Body of pancreas (tissue), 4 donors: ENCODE results near the gene SLC25A21. TPM values are rescaled to one million over a fixed set of nuclear protein-coding genes. Genes with fewer than 3 reads are reported as not detected.

ENCODE experiments used
- ATAC-seq: fragments of 150-250 bp; one replicate; pipeline ENCODE4 v1.9.1; 2016
- DNase-seq, 4 donors: peaks; one replicate each; pipeline ENCODE4 v3.0.0-alpha.2; 2019
- H3K27ac ChIP-seq, 4 donors: fragments of 200-600 bp; sonication (generic); 1 replicate in 3 of 4; 2 replicates in 1 of 4; pipeline versions ENCODE4 v1.5.1 to v1.6.1; 2016 to 2019; ENCODE audit warnings: mild to moderate bottlenecking in 1 of 4, mixed read lengths in 1 of 4, moderate library complexity in 1 of 4
- H3K27me3 ChIP-seq, 2 donors: fragments of 200-600 bp; sonication (generic); one replicate each; pipeline ENCODE4 v1.6.0; 2016; ENCODE audit warnings: mild to moderate bottlenecking in 1 of 2
- H3K36me3 ChIP-seq, 2 donors: fragments of 200-600 bp; sonication (generic); replicated peaks in 1 of 2; 2 replicates each; pipeline ENCODE4 v1.5.1; 2016; ENCODE audit warnings: low read depth in 2 of 2; ENCODE audit not compliant: insufficient read depth in 1 of 2
- H3K4me1 ChIP-seq: fragments of 200-600 bp; sonication (generic); one replicate; pipeline ENCODE4 v1.6.0; 2016
- H3K4me3 ChIP-seq, 2 donors: fragments of 200-600 bp; sonication (generic); 1 replicate in 1 of 2; 2 replicates in 1 of 2; pipeline ENCODE4 v1.5.1; 2016 to 2019
- H3K9me3 ChIP-seq, 3 donors: fragments of 200-600 bp; sonication (generic); 1 replicate in 2 of 3; 2 replicates in 1 of 3; pipeline ENCODE4 v1.5.1; 2016
- POLR2A ChIP-seq, 3 donors: fragments of 450-650 bp; IDR thresholded peaks; one replicate each; pipeline ENCODE4 v1.6.1; 2016; ENCODE audit warnings: antibody characterized with exemption in 3 of 3, mild to moderate bottlenecking in 2 of 3
- WGBS, 2 donors: methylation state at CpG; one replicate each; pipeline ENCODE4 v1.1.5; 2017; 5-methylcytosine and 5-hydroxymethylcytosine counted together
- intact Hi-C: fragments of 100-400 bp; cut with DNase I; formaldehyde crosslinking; loops from one replicate; pipeline ENCODE4 v1.15.1; 2023
- total RNA-seq, 2 donors: library from RNA; depleted of rRNA; stranded (reverse); fragments of >200 nt; gene quantifications; one replicate each; pipeline ENCODE4 v1.1.0, GENCODE V29; 2016
- TF ChIP-seq, protein P1 (sequence below), 7 experiments: fragments of 450-650 bp in 4 of 7; fragments of 200-600 bp in 3 of 7; sonication (generic) in 3 of 7; IDR thresholded peaks; one replicate each; pipeline ENCODE4 v1.5.1; 2016 to 2019; ENCODE audit warnings: antibody characterized with exemption in 7 of 7

The SLC25A21 gene
- total RNA-seq, 2 donors from 2014 or later = not detected

DNA sequence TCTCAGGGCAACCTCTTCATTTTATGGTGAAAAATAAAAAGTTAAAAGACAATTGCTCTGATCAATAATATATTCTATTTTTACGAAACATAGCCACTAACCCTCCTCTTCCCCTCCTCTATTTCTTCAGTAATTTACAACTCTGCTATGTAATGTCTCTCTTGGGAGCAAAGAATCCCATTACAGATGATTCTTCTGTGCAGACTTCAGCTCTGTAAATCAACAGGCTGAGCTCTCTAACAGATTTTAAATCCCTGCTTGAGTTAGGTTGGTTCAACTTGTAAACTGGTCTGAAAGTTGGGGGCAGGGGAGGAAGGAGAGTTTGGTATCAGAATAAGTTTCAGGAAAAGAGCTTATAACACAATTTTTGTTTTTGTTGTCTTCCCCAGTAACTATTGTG lies 151.0 kb downstream of the SLC25A21 start:
- no peak for DNase-seq
- Histone ChIP-seq H3K4me3 (no peak overlapping the region), H3K27me3 (no peaks in the 10 kb centered on the region), H3K9me3 (no peaks in the 10 kb centered on the region), H3K27ac (no peak overlapping the region), H3K4me1 (no peaks in the 10 kb centered on the region), H3K36me3 (no peaks in the 10 kb centered on the region)
- no peak for TF ChIP-seq POLR2A (IDR thresholded peaks at IDR 0.05)
- TF ChIP-seq, protein P1, sequence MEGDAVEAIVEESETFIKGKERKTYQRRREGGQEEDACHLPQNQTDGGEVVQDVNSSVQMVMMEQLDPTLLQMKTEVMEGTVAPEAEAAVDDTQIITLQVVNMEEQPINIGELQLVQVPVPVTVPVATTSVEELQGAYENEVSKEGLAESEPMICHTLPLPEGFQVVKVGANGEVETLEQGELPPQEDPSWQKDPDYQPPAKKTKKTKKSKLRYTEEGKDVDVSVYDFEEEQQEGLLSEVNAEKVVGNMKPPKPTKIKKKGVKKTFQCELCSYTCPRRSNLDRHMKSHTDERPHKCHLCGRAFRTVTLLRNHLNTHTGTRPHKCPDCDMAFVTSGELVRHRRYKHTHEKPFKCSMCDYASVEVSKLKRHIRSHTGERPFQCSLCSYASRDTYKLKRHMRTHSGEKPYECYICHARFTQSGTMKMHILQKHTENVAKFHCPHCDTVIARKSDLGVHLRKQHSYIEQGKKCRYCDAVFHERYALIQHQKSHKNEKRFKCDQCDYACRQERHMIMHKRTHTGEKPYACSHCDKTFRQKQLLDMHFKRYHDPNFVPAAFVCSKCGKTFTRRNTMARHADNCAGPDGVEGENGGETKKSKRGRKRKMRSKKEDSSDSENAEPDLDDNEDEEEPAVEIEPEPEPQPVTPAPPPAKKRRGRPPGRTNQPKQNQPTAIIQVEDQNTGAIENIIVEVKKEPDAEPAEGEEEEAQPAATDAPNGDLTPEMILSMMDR (IDR thresholded peaks at IDR 0.05) = no peak
- ATAC-seq = no peak
- WGBS, 2 donors = 86 to 100% methylated on average over 1 of the region's 1 CpG
- intact Hi-C loops = no loop called here

DNA sequence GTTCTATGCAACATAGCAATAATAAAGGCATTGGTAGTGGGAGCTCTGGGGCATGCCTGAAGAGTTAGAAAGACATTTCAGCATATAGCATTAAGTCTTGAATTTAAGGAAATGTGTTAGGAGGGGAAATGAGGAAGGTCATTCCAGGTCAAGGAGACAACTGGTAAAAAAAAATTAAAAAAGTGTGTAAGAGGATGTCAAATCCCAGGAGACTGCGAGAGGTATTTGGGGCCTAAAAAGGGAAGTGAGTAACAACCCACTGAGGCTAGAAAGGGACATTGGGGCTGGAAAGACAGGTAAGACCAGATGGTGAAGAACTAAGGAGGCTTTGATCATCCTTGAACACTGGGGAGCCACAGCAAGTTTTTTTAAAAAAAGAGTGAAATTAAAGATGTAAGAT lies 152.9 kb downstream of the SLC25A21 start:
- no peak for TF ChIP-seq POLR2A (IDR thresholded peaks at IDR 0.05)
- 64 to 74% methylated on average over 1 of the region's 1 CpG for WGBS, 2 donors
- Histone ChIP-seq H3K4me3 (no peak overlapping the region), H3K27me3 (no peaks in the 10 kb centered on the region), H3K4me1 (no peaks in the 10 kb centered on the region), H3K36me3 (no peaks in the 10 kb centered on the region), H3K9me3 (no peaks in the 10 kb centered on the region), H3K27ac (no peak overlapping the region)
- DNase-seq (no peak), ATAC-seq (no peak)
- intact Hi-C loops = no loop called here

DNA sequence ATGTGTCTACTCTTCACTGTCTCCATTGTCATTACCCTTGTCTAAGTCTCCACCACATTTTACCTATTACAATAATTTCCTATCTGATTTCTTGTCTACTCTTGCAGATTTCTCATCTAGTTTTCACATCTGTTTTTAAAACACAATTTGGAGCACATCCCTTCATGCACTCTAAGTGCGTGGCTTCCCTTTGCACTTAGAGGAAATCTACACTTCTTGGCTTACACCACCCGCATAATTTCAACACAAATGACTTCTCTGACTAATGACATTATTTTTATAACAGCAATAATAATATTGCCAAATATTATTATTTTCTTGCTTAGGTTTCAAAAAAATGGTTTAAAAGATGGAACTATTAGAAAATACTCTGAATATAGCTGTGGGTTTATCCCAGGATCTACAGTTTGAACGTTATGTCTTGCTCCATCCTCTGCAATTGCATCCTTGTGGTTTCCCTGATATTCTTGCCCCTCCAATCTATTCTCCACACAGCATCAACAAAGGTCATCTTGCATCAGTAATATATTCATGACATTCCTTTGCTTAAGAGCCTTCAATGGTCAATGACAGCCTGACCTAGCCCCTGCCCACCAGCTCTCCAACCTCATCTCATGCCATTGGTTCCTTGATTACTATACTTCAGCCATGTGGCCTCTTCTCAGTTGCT lies 153.7 kb downstream of the SLC25A21 start:
- Histone ChIP-seq H3K4me1 (no peaks in the 10 kb centered on the region), H3K27ac (no peak overlapping the region), H3K9me3 (no peaks in the 10 kb centered on the region), H3K27me3 (no peaks in the 10 kb centered on the region), H3K36me3 (no peaks in the 10 kb centered on the region), H3K4me3 (no peak overlapping the region)
- TF ChIP-seq, protein P1 (IDR thresholded peaks at IDR 0.05) = no peak
- TF ChIP-seq POLR2A (IDR thresholded peaks at IDR 0.05) = no peak
- no peak for ATAC-seq
- intact Hi-C loops = no loop called here
- no peak for DNase-seq
- 80 to 85% methylated on average over 3 of the region's 3 CpGs for WGBS, 2 donors

DNA sequence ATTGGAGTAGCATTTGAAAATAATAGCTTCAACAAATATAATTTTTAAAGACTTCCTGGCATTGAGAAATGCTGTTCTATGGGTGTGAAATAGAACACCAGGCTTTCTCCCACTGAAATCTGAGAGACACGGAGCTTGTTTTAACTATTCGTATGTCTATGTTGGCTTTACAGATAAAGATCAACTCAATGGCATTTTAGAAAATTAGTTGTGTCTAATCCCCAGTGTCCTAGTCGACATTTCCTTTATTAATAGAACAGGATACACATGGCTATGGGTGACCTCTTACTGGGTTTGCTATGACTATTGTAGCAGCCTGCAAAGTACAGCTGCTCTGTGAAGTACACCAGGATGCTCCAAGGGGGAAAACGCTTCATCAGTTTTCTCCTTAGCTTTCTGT lies 159.3 kb downstream of the SLC25A21 start:
- DNase-seq (no peak), ATAC-seq (no peak)
- 40 to 48% methylated on average over 4 of the region's 4 CpGs for WGBS, 2 donors
- TF ChIP-seq, protein P1 (IDR thresholded peaks at IDR 0.05) = no peak
- TF ChIP-seq POLR2A (IDR thresholded peaks at IDR 0.05) = no peak
- Histone ChIP-seq H3K4me3 (no peak overlapping the region), H3K4me1 (no peaks in the 10 kb centered on the region), H3K36me3 (no peaks in the 10 kb centered on the region), H3K27ac (no peak overlapping the region), H3K9me3 (no peaks in the 10 kb centered on the region), H3K27me3 (no peaks in the 10 kb centered on the region)
- intact Hi-C loops = no loop called here

DNA sequence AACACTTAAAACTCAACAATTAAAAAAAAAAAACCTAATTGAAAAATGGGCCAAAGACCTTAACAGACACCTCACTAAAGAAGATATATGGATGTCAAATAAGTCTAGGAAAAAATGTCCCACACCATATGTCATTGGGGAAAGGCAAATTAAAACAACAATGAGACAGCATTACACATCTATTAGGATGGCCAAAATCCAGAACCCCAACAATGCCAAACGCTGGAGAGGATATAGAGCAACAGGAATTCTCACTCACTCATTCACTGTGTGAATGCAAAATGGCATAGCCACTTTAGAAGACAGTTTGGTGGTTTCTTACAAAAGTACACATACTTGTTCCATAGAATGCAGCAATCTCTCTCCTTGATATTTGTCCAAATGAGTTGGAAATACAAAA lies 173.7 kb downstream of the SLC25A21 start:
- ATAC-seq = no peak
- no peaks in the 10 kb centered on the region for H3K36me3 ChIP-seq
- TF ChIP-seq POLR2A (IDR thresholded peaks at IDR 0.05) = no peak
- TF ChIP-seq, protein P1 (IDR thresholded peaks at IDR 0.05) = no peak
- no peak overlapping the region for H3K27ac ChIP-seq
- peaks cover 21% of the 10 kb centered on the region for H3K4me1 ChIP-seq
- intact Hi-C loops = no loop called here
- no peaks in the 10 kb centered on the region for H3K27me3 ChIP-seq
- H3K4me3 ChIP-seq = no peak overlapping the region
- 47 to 63% methylated on average over 1 of the region's 1 CpG for WGBS, 2 donors
- H3K9me3 ChIP-seq = no peaks in the 10 kb centered on the region
- no peak for DNase-seq
